ENCODE results near the gene XIAP. TPM values are rescaled to one million over a fixed set of nuclear protein-coding genes. Genes with fewer than 3 reads are reported as not detected.
"Not testable (repeated sequence)": the region's sequence is repeated elsewhere in the genome, so short reads cannot be mapped to it uniquely, and the experiment has no call there.

Gene XIAP
- total RNA-seq, 4 donors from 2014 or later = 21.0 to 39.3 (median 32.9) TPM

DNA sequence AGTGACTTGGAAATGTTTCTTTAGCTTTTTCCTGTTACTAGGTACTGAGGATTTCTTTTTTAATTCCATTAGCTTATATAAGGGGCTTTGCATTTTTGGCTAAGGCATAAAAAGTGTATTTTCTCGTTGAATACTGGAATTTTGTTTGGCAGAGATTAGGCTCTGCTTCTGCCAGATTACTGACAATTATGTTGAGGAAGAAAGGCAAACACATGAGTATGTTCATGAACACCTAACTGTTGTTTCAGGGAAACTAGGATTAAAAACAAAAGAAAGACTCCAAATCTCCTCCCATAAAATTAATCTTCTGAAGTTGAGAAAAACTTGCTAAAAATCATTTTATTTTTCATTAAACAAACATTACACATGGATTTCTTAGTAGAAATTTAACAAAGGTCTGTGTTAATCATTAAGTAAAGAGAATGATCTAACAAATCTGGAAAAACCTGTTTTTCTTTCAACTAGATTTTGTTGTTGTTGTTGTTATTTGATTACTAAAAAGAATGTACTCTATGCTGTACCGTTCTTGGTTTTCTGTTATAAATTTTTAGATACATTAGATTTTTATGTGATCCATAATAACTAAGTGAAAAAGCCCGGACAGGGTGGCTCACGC lies 58.4 kb downstream of the XIAP start:
- H3K27me3 ChIP-seq = no peaks in the 10 kb centered on the region
- H3K36me3 ChIP-seq = no peaks in the 10 kb centered on the region
- TF ChIP-seq POLR2AphosphoS5 (IDR thresholded peaks at IDR 0.05) (no peak), EP300 (IDR thresholded peaks at IDR 0.05) (no peak), POLR2A (IDR thresholded peaks at IDR 0.05; ENCODE audit: low read depth) (no peak), CTCF (IDR thresholded peaks at IDR 0.05) (no peak)
- no peak overlapping the region for H3K4me3 ChIP-seq
- DNase-seq (ENCODE audit: extremely low spot score) = no peak
- intact Hi-C loops (cut with DNase I) = no loop called here
- no peak overlapping the region for H3K27ac ChIP-seq (replicated peaks in 1 of 4)
- no peaks in the 10 kb centered on the region for H3K4me1 ChIP-seq
- H3K9me3 ChIP-seq = no peaks in the 10 kb centered on the region
- WGBS = 67% methylated on average over 4 of the region's 4 CpGs

GRCh38 chrX:123920105-123920785 lies 60.4 kb downstream of the XIAP start:
- intact Hi-C loops (cut with DNase I) = no loop called here
- H3K4me1 ChIP-seq = no peaks in the 10 kb centered on the region
- no peak overlapping the region for H3K4me3 ChIP-seq
- H3K27me3 ChIP-seq = no peaks in the 10 kb centered on the region
- no peak overlapping the region for H3K27ac ChIP-seq (replicated peaks in 1 of 4)
- H3K9me3 ChIP-seq = no peaks in the 10 kb centered on the region
- H3K36me3 ChIP-seq = no peaks in the 10 kb centered on the region
- no peak for TF ChIP-seq POLR2A (IDR thresholded peaks at IDR 0.05; ENCODE audit: low read depth)
- WGBS = 70% methylated on average over 1 of the region's 1 CpG
- DNase-seq (ENCODE audit: extremely low spot score) = no peak

GRCh38 chrX:123923211-123923610 lies 63.4 kb downstream of the XIAP start:
- Histone ChIP-seq H3K27ac (replicated peaks in 1 of 4) (no peak overlapping the region), H3K27me3 (no peaks in the 10 kb centered on the region), H3K9me3 (no peaks in the 10 kb centered on the region), H3K4me1 (no peaks in the 10 kb centered on the region), H3K4me3 (no peak overlapping the region), H3K36me3 (no peaks in the 10 kb centered on the region)
- intact Hi-C loops (cut with DNase I) = no loop called here
- no peak for TF ChIP-seq CTCF (IDR thresholded peaks at IDR 0.05)
- TF ChIP-seq POLR2A (IDR thresholded peaks at IDR 0.05; ENCODE audit: low read depth) = no peak
- no peak for DNase-seq (ENCODE audit: extremely low spot score)
- 55% methylated on average over 2 of the region's 2 CpGs for WGBS

- DNase-seq (ENCODE audit: extremely low spot score) = no peak
- no peaks in the 10 kb centered on the region for H3K36me3 ChIP-seq
- no peak for TF ChIP-seq CTCF (IDR thresholded peaks at IDR 0.05)
- TF ChIP-seq POLR2AphosphoS5 (IDR thresholded peaks at IDR 0.05) = no peak
- TF ChIP-seq EP300 (IDR thresholded peaks at IDR 0.05) = no peak
- TF ChIP-seq POLR2A (IDR thresholded peaks at IDR 0.05; ENCODE audit: low read depth) = no peak
- intact Hi-C loops (cut with DNase I) = no loop called here
- H3K27me3 ChIP-seq = no peaks in the 10 kb centered on the region
- H3K4me1 ChIP-seq = no peaks in the 10 kb centered on the region
- no peak overlapping the region for H3K27ac ChIP-seq (replicated peaks in 1 of 4)
- WGBS = 42% methylated on average over 1 of the region's 1 CpG
- no peak overlapping the region for H3K4me3 ChIP-seq
- H3K9me3 ChIP-seq = no peaks in the 10 kb centered on the region
These were observed 64.3 kb downstream of the XIAP start for GRCh38 chrX:123924186-123924585.

- Histone ChIP-seq H3K27ac (replicated peaks in 1 of 4) (no peak overlapping the region), H3K36me3 (no peaks in the 10 kb centered on the region), H3K4me3 (no peak overlapping the region), H3K4me1 (no peaks in the 10 kb centered on the region), H3K9me3 (peaks cover 0 to 4% (median 0%) of the 10 kb centered on the region in 4 donors), H3K27me3 (no peaks in the 10 kb centered on the region)
- TF ChIP-seq POLR2A (IDR thresholded peaks at IDR 0.05; ENCODE audit: low read depth) (no peak), CTCF (IDR thresholded peaks at IDR 0.05) (no peak)
- WGBS = 63% methylated on average over 2 of the region's 2 CpGs
- DNase-seq (ENCODE audit: extremely low spot score) = no peak
- intact Hi-C loops (cut with DNase I) = no loop called here
These were observed 68.0 kb downstream of the XIAP start for GRCh38 chrX:123927845-123928244.

- H3K4me1 ChIP-seq; H3K27me3 ChIP-seq; H3K4me3 ChIP-seq; intact Hi-C loops (cut with DNase I); H3K9me3 ChIP-seq; H3K27ac ChIP-seq (replicated peaks in 1 of 4); DNase-seq (ENCODE audit: extremely low spot score); H3K36me3 ChIP-seq: not testable (repeated sequence)
- WGBS = 33% methylated on average over 2 of the region's 2 CpGs
These were observed 72.2 kb downstream of the XIAP start for GRCh38 chrX:123932055-123932454.

Data from esophagus muscularis mucosa (tissue), 4 donors.